HG02642 (cell line): Measurements from ENCODE around the gene GNG12.

Source experiments
- ATAC-seq: cut with Tn5 transposase; IDR thresholded peaks from one replicate; pipeline ENCODE4 v1.9.1; 2021; ENCODE audit warnings: mild to moderate bottlenecking; ENCODE audit not compliant: unreplicated experiment, poor library complexity

Gene GNG12

DNA sequence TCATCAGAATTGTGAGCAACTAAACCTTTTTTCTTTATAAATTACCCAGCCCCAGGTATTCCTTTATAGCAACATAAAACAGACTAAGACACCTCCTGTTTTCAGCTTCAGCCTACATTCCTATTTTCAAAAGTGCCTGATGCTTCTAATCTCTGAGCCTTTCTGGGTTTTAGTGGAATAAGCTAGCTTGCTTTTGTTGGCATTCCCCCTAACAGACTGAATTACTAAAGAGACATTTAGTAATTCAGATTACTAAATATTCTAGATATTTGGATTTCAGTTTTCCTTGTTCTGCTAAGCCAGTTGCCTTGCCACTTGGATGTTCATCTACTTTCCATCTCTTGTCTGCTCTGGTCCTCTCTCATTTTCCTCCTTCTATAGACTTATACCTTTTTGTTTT, 10.5 kb upstream of the GNG12 start:
- no peak for ATAC-seq

- ATAC-seq = no peak
Measured at GRCh38 chr1:67843331-67843730, 10.1 kb upstream of the GNG12 start.

DNA sequence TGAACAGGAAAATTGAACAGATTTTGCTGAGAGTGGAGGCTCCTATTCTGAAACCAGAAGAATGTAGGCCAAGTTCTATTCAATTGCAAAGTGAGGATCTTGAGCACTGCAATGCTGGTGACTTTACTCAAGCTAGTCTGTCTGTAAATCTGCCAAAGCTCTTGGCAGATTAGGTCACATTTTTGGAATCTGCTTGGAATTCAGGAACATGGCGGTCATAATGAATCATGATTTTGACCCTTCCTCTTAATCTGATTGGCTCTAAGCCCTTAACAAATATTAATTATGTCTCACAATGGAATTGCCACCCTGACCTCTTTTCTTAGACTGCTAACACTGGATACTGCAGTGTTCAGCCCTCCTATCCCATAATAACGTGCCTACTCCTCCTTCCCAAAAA, 7.2 kb upstream of the GNG12 start:
- no peak for ATAC-seq

DNA sequence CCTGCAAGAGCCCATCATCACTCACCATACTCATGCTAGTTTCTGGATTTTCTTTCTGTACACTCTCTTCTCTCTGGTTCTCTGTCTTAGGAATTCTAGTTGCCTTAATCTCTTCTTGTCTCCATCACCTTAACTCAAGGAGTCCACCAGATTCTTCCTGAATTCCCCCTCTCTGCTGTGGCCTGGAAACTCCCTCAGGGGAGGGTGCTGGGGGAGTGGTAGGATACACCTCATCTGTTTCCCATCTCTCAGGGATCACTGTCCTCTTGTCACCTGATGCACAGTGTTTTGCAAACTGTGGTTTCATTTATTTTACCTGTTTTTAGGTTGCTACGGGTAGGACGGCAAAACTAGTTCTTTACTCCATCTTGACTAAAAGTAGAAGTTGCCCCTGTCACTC, 6.6 kb upstream of the GNG12 start:
- ATAC-seq = no peak

- no peak for ATAC-seq
Measured at GRCh38 chr1:67838180-67838910, 5.1 kb upstream of the GNG12 start.

- ATAC-seq = no peak
Measured at GRCh38 chr1:67836769-67837168, 3.5 kb upstream of the GNG12 start.

DNA sequence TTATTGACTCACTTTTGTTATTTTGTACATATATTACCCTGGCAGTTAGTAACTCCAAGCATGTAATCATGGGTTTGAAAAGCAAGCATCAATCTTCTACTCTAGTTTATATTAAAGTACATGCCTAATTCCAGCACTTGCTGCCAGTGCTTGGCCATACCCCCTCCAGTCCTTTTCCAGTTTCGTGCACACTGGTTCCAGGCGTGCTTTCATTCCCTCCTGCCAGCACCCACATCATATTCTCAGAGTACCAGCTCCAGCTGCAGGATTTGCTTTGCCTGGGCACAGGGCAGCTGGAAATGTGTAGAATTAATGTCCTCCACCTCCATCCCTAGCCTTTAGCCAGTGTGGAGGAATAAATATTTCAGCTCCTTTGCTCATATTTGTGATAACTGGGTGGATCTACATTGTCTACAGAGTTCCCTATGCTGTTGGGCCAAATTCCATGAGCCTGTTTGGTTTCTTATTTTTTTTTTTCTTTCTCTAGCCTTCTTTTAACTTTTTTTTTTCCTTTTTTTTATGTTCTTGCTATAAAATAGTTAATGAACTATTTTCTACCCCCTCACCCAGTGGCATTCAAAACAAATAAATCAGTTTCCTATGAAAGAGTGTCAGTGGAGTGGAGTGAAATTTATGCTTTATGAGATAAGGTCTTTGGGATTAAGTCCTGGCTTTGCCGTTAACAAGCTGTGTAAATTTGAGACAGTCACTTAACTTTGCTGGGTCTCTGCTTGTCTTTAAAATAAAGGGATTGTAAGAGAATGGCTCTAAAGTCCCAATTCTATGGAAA, 2.6 kb upstream of the GNG12 start:
- no peak for ATAC-seq

DNA sequence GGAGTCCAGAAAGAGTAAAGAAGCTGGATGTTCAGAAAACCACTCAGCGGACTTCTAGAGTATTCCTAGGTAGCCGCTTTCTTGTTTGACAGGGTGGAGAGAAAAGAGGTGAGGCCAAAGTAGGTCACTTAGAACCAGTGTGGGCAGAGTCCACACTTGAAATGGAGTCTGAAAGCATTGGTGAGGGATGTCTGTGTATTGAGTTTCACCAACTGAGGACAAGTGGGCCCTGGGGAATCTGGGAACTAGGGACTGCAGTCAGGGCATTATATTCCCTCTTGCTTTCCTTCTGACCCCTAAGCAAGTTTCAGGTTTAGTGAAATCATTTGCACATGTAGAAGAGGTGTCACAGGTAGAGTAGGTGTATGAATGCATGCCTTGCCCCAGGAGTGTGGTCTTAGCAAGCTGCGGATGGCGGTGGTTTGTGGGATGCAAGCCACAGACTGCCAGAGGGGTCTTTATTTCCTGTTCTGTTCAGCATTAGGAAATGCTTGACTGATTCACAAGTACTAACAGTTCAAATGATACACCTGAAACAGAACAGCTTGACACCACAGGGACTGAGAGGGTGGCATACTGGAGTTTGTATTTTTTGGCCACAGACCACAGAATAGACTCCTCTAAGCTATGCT, 1.1 kb upstream of the GNG12 start:
- ATAC-seq = no peak

- no peak for ATAC-seq
Measured at GRCh38 chr1:67833602-67833940, 304 bp upstream of the GNG12 start.

DNA sequence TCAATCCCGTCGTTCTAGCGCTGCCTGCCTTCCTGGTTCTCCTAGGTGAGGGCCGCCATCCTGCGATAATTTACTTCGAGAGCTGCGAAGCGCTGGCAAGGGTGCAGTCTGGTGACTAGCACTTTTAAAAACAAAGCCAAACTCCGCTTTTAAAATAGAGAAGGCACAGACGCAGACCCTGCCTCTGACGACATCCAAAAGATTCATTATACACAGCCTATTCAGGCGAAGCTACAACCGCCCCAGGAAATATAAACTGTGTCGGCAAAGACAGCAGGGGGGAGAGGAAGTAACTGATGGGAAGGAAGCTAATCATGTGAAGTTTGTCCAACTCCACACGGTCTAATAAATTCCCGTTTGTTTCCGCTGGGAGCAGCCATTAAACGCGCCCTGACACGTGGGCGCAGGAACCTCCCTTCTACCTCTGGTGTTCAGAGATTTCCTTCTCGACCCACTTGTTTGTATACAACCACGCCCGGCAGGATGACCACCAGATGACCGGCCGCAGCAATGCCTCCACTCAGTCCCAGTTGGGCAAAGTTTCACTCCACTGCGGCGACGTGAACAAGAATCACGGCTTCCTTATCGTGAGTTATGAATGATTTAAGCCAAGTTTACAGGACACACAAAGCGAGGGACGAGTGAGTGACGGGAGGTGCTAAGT, 1.3 kb downstream of the GNG12 start:
- no peak for ATAC-seq

- no peak for ATAC-seq
Measured at GRCh38 chr1:67830928-67831830, 2.1 kb downstream of the GNG12 start.

DNA sequence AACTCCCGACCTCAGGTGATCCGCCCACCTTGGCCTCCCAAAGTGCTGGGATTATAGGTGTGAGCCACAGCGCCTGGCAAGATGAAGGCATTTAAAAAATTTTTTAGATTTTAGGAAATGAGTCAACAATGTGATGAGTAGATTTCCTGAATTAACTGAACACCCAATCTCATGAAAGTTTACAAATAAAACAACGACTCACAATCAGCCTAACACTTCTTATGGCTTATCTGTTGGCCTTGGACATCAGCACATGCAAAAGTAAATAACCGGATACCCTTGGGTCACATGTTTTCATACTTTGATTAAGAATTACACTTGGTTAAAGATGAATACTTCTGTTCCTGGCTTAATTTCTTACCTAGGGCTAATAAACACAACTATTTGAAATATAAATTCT, 3.0 kb downstream of the GNG12 start:
- ATAC-seq = no peak

DNA sequence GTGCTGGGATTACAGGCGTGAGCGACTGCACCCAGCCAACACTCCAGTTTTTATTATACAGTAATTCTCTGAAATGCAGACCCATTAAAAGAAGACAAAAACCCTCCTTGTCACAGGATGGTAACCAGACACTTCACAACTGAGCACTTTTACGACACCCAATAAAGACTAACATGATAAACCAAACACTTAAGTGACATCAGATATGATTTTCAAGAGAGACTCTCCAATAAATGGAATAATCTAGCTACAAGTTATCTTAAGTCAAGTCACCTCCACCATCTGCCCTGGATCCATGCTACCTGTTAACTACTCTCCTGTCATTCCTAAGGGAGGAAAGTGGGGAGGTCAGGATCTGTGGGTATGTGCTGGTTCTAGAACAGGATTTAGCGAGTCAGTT, 5.6 kb downstream of the GNG12 start:
- no peak for ATAC-seq

DNA sequence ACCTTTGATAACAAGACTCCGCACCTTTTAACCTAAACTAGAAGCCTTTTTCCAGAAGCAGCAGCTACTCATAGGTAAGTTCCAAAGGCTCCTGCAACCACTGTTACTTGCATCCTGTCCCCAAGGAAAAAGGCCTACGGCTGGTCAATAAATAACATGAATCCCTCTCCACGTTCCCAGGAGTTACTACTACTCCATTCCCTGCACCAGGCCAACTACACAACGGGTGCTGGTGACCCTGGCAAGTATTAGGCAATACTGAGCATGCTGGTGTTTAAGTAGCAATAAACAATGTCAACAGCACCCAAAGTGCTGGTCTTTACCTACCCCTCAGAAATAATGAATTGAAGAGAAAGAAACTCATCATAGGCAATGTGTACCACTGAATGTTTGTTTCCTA, 7.7 kb downstream of the GNG12 start:
- ATAC-seq = no peak

DNA sequence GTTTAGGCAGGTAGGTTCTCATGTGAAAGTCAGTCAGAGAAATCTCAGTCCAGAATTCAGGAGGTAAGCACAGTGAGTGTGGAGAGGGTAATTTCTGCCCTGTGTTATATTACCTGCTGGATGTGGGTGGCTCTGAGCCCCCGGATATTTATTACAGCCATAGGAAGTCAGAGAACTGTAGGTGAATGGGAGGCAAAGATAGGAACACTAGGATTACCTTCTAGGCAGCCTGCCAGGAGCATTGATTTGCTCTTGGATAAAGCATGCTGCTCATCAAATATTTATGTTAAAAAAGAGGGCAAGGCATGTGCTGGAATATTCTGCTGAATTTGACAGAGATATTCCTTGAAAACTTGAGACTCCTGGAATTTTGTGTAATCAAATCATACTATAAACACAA, 8.5 kb downstream of the GNG12 start:
- no peak for ATAC-seq

- no peak for ATAC-seq
Measured at GRCh38 chr1:67823615-67824014, 9.7 kb downstream of the GNG12 start.

DNA sequence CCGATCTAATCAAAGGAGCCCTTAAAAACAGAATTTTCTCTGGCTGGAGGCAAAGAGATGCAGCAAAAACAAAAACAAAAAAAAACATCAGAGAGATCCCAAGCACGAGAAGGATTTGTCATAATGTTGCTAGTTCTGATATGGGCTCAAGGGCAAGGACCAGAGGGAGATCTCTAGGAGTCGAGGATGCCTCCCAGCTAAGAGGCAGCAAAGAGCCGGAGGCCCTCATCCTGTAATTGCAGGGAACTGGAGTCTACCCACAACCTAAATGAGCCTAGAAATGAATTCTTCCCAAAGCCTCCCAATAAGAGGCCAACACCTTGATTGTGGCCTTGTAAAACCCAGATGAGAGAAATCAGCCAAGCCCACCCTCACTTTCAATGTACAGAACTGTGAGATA, 12.0 kb downstream of the GNG12 start:
- no peak for ATAC-seq

DNA sequence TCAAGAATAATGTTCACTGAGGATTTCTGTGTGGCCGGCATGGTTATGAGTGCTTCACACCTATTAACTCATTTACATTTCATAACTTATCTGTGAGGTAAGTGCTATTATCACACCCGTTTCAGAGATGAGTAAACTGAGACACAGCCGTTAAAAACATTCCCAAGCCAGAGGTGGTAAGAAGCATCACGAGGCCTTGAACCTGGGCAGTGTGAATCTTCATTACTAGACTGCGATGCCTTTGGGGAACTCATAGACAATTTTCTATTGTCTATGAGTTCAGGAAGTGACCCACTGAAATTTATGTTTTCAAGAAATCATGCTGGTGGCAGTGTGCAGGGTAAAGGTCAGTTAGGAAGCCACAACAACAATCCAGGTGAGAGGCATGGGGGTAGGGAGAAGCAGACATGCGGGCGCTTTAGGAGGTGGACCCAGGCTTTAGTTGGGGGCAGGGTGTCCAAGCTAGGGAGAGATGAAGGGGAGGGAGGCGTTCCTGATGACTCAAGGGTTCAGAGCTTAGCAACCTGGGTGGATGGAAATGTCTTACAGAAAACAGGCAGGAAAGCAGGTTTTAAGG, 14.5 kb downstream of the GNG12 start:
- no peak for ATAC-seq

DNA sequence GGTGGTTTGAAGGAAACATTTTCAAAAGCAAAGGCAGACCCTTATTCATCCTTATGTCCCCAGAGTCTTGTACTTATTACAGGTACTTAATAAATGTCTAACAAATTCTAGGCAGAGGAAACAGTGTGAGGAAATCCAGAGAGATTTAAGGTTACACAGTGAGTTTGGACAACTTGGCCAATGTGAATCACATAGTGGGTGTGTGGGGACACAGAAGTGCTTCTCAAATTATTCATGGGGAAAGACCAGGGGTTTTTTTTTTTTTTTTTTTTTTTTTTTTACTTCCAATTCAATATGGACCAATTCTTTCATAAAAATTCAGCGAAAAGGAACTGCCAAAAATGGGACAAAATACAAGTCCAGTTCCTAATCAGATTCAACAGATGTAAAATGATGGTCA, 15.1 kb downstream of the GNG12 start:
- no peak for ATAC-seq

GRCh38 chr1:67817319-67817718, 15.9 kb downstream of the GNG12 start:
- ATAC-seq = no peak
